ENCODE data around the gene THUMPD1.
"Not testable (repeated sequence)": the region's sequence is repeated elsewhere in the genome, so short reads cannot be mapped to it uniquely, and the experiment has no call there.

- not testable (repeated sequence) for TF ChIP-seq CTCF (IDR thresholded peaks at IDR 0.05; ENCODE audit: insufficient read depth, low read length, poor library complexity, severe bottlenecking); EZH2phosphoT487 (conservative IDR thresholded peaks at IDR 0.05; ENCODE audit: low read length)
These were observed 39.9 kb downstream of the THUMPD1 start for GRCh38 chr16:20701692-20702091.

All from SU-DHL-6 (cell line).